ENCODE results near the gene C14orf132.

Gene C14orf132

DNA sequence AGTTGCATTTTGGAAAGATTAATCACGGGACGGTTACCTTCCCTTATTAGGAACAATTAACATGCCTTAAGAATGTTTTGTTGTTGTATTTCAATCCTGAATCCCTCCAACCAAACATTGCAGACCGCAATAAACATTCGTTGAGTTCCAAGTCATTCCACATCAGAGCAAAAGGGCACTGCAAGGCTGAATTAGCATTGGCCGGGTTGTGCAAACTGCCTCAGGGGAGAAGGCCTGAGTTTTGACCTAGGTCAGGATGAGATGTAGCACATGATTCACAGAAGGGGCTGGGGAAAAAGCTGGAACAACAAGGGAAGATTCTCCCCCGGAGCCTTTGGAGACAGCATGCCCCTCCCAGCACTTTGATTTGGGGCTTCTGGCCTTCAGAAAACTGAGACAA, 83.3 kb downstream of the C14orf132 start:
- no peak for DNase-seq

- DNase-seq, result no peak
These were observed 86.4 kb downstream of the C14orf132 start for GRCh38 chr14:96125536-96125935.

GRCh38 chr14:96126339-96126782, 87.2 kb downstream of the C14orf132 start:
- peak; percentile 80 for DNase-seq

- peak; percentile 6 for DNase-seq
These were observed 87.7 kb downstream of the C14orf132 start for GRCh38 chr14:96126783-96127271.

GRCh38 chr14:96129128-96129736, 90.1 kb downstream of the C14orf132 start:
- DNase-seq, result no peak

- no peak for DNase-seq
These were observed 91.2 kb downstream of the C14orf132 start for GRCh38 chr14:96130391-96130790.

- DNase-seq, result no peak
These were observed 91.7 kb downstream of the C14orf132 start for GRCh38 chr14:96130854-96131253.

- no peak for DNase-seq
These were observed 92.7 kb downstream of the C14orf132 start for GRCh38 chr14:96131836-96132235.

- no peak for DNase-seq
These were observed 95.3 kb downstream of the C14orf132 start for GRCh38 chr14:96134508-96134907.

DNA sequence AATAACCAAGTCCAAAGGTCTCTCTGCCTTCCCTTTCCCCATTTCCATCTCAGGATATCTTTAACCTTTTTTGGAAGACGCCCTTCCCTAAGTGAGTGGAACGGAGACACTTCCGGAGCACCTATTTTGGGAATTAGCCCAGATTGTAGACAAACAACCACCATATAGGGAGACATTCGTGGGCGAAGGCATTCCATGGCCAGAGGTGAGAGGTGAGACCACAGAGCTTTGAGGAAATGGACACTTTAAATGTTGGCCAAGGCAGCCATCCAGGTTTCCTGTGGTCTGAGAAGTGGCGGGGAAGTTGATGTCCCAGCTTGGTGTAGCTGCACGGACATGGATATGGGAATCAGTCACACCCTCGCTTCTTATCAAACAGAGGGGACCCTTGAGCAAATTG, 96.1 kb downstream of the C14orf132 start:
- no peak for DNase-seq

GRCh38 chr14:96136371-96137005, 97.3 kb downstream of the C14orf132 start:
- DNase-seq, result no peak

DNA sequence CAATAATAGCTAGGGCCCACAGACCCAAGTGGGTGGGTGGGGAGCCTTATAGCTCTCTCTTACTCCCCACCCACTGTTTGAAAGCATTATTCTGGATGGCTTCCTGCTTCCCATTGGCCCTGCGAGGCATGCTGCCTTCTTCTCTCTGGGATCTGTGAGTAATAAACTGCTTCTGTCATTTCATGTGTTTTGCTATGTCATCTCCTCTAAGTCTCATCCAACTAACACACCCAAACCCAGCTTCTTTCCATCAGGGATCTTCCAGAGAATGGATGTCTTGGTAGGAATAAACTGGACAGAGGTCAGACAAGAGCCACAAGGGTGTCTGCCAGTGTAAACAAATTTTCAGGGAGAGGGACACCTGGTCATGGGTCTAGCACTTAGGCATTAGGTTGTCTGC, 99.1 kb downstream of the C14orf132 start:
- DNase-seq, result no peak

DNA sequence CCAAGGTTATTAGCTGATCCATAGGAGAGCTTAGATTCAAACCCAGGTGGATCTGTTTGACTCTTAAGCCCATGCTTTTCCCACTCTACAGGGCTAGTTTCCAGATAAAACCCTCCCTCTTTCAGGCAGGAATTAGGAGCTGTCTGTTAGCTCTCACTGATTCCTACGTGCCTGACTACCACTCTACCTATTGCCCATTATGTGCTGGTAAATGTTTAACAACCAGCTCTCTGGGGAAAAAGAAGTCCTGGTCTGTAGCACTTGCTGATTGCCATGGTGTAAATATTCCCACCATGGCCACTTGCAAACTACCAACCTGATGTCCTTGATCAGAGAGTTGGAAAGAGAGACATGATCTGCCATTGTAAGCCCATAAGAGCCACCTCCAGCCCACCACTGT, 100.0 kb downstream of the C14orf132 start:
- no peak for DNase-seq

DNA sequence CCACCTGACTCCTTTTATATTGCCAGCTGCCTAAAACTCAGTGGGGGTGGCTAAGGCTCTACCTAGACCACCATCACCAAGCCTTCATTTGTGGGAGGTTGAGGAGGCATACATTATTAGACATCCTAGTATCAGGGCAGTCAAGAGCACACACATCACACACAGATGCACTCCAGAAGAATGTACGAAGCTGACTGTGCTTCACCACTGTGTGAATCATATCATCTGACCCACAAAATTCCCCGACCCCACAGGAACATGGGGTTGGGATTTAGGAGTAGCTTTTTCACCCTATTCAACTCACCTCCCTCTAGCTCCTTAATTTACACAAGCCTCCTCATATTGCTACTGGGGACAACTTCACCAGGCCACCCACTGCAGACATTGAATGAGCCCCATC, 100.7 kb downstream of the C14orf132 start:
- no peak for DNase-seq

DNA sequence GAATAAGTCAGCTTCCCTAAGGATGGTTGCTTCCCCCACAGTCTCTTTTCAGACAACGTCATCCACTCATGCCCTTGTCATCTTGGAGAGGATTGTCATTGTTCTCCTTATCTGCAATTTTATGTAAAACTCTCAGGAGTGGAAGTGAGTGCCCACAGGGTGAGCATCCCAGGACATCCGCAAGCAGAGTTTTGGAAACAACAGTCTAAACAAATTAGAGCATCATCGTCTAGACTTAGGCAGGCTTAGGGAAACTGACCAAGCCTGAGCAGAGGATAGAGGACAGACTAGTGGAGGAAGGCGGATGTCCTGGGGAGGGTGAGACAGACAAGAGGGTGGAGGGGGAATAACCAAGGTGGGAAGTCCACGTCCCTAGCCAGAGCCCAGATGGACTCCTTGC, 101.8 kb downstream of the C14orf132 start:
- DNase-seq, result no peak

Measured in CD4-positive, alpha-beta T cell treated with Interleukin-4 for 4 hours (primary cell).